ENCODE results near the gene USP11.

DNA sequence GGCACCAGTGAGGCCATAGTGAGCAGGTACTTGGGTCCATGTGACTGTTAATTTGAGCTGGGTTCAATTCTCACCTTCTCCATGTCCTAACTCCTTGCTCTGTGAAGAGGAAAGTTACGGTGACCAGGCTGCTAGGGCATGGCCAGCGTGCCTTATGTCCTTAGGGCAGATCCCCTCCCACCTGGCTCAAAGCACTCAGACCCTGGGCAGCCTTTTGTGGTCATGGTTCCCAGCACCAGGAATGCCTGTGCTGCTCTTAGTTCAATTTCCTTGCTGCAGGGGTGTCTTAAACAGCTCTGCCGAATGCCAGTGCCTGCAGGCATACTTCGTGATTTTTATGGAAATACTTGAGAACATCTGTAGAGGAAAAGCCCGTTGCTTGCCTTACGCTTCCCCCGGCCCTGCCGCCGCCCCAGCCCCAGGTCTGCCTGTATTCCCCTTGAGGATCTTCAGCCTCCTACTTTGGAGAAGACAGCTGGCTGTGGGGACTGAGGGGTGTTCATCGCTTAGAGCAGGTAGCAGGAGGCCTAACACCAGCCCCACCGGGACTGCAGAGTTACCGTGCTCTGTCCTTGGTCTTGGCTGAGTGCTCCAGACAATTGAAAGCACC lies 17.4 kb upstream of the USP11 start:
- TF ChIP-seq, protein P1, sequence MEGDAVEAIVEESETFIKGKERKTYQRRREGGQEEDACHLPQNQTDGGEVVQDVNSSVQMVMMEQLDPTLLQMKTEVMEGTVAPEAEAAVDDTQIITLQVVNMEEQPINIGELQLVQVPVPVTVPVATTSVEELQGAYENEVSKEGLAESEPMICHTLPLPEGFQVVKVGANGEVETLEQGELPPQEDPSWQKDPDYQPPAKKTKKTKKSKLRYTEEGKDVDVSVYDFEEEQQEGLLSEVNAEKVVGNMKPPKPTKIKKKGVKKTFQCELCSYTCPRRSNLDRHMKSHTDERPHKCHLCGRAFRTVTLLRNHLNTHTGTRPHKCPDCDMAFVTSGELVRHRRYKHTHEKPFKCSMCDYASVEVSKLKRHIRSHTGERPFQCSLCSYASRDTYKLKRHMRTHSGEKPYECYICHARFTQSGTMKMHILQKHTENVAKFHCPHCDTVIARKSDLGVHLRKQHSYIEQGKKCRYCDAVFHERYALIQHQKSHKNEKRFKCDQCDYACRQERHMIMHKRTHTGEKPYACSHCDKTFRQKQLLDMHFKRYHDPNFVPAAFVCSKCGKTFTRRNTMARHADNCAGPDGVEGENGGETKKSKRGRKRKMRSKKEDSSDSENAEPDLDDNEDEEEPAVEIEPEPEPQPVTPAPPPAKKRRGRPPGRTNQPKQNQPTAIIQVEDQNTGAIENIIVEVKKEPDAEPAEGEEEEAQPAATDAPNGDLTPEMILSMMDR (IDR thresholded peaks at IDR 0.05): no peak
- no peak for TF ChIP-seq POLR2A (IDR thresholded peaks at IDR 0.05)

Measured in testis (tissue), 2 donors.